ENCODE results near the gene NUDT21. TPM values are rescaled to one million over a fixed set of nuclear protein-coding genes. Genes with fewer than 3 reads are reported as not detected.

Gene NUDT21
- total RNA-seq, 1 donor from 2014 or later = 141 TPM

DNA sequence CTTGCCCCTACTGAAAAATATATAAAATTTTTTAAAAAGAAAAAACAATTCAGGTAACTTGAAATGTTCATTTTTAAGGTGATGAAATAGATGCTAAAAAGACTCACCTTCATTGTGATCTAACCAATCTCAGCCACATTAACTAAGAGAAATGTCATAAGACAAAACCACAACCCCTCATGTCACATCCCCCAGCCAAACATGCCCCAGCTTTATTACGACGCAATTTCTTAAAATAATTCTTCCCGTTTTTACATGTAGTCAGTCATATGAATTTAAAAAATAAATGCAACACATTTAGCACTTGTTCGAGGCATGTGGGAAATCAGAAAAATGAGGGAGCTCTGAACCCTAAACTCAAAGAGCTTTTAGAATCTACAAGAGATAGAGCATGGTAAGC is 35.3 kb downstream of the NUDT21 start:
- H3K27ac Mint-ChIP-seq = no peak overlapping the region
- H3K9me3 Mint-ChIP-seq = no peaks in the 10 kb centered on the region
- H3K4me3 Mint-ChIP-seq = no peak overlapping the region
- peaks cover 17% of the 10 kb centered on the region for H3K36me3 Mint-ChIP-seq
- TF ChIP-seq, protein P1, sequence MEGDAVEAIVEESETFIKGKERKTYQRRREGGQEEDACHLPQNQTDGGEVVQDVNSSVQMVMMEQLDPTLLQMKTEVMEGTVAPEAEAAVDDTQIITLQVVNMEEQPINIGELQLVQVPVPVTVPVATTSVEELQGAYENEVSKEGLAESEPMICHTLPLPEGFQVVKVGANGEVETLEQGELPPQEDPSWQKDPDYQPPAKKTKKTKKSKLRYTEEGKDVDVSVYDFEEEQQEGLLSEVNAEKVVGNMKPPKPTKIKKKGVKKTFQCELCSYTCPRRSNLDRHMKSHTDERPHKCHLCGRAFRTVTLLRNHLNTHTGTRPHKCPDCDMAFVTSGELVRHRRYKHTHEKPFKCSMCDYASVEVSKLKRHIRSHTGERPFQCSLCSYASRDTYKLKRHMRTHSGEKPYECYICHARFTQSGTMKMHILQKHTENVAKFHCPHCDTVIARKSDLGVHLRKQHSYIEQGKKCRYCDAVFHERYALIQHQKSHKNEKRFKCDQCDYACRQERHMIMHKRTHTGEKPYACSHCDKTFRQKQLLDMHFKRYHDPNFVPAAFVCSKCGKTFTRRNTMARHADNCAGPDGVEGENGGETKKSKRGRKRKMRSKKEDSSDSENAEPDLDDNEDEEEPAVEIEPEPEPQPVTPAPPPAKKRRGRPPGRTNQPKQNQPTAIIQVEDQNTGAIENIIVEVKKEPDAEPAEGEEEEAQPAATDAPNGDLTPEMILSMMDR (IDR thresholded peaks at IDR 0.05; ENCODE audit: unreplicated experiment) = no peak
- H3K27me3 Mint-ChIP-seq (ENCODE audit: low read depth) = no peaks in the 10 kb centered on the region
- no peak for DNase-seq (ENCODE audit: low spot score in 2 of 2, unreplicated experiment in 2 of 2)
- H3K4me1 Mint-ChIP-seq = peaks cover 8% of the 10 kb centered on the region

DNA sequence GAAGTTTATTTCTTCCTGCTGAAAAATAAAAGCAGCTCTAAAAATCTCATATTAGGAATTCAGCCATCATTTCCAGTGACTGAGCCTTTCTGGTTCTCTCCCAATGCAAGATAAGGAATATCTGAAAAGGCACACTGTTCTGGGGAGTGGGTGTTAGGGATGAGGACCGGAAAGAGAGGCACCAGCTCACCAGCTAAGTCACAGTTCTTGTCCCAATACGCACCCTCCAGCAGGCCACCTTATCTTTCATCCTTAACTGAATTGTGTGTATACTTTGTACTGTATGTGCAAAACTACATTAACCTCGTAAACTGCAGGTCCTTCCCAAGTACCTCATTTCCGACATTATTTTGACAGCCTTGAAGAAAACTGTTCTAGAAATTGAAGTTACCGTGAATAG is 36.8 kb downstream of the NUDT21 start:
- Mint-ChIP-seq H3K4me3 (no peak overlapping the region), H3K27ac (peak overlapping the region; percentile 1), H3K9me3 (no peaks in the 10 kb centered on the region), H3K27me3 (ENCODE audit: low read depth) (no peaks in the 10 kb centered on the region), H3K36me3 (peaks cover 19% of the 10 kb centered on the region), H3K4me1 (peaks cover 2% of the 10 kb centered on the region)
- TF ChIP-seq, protein P1 (IDR thresholded peaks at IDR 0.05; ENCODE audit: unreplicated experiment) = no peak
- DNase-seq (ENCODE audit: low spot score in 2 of 2, unreplicated experiment in 2 of 2) = no peak

DNA sequence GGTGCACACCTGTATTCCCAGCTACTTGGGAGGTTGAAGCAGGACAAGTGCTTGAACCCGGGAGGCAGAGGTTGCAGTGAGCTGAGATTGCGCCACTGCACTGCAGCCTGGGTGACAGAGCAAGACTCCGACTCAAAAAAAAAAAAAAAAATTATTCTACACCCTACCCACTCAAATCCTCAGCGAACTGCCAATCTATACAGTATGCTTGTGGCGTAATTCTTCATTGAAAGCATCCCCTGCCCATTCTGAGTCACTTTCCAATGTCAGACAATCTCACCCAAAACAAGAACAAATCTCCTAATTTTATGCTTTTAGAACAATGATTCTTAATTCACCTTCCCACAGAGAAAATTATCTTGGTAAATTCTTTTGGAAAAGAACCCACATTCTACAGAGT is 37.8 kb downstream of the NUDT21 start:
- no peaks in the 10 kb centered on the region for H3K27me3 Mint-ChIP-seq (ENCODE audit: low read depth)
- peaks cover 24% of the 10 kb centered on the region for H3K36me3 Mint-ChIP-seq
- no peak overlapping the region for H3K27ac Mint-ChIP-seq
- TF ChIP-seq, protein P1 (IDR thresholded peaks at IDR 0.05; ENCODE audit: unreplicated experiment) = no peak
- H3K9me3 Mint-ChIP-seq = no peaks in the 10 kb centered on the region
- H3K4me1 Mint-ChIP-seq = no peaks in the 10 kb centered on the region
- no peak for DNase-seq (ENCODE audit: low spot score in 2 of 2, unreplicated experiment in 2 of 2)
- H3K4me3 Mint-ChIP-seq = no peak overlapping the region

DNA sequence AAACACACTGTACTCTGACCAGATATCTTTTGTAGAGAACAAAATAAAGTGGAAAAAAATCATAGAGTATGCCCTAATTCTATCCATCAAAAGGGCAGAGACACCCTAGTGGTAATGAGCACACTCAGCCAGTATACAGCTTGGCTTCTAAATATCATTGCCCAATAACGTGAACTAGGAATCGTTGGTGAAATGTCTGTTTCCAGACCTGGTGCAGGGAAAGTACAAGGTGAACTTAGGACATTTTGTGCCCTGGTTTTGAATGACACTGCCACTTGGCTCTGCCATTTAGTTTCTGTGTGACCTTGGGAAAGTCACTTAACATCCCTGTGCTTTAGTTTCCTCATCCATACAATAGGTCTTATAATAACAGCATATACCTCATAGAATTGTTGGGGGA is 39.5 kb downstream of the NUDT21 start:
- no peaks in the 10 kb centered on the region for H3K27me3 Mint-ChIP-seq (ENCODE audit: low read depth)

DNA sequence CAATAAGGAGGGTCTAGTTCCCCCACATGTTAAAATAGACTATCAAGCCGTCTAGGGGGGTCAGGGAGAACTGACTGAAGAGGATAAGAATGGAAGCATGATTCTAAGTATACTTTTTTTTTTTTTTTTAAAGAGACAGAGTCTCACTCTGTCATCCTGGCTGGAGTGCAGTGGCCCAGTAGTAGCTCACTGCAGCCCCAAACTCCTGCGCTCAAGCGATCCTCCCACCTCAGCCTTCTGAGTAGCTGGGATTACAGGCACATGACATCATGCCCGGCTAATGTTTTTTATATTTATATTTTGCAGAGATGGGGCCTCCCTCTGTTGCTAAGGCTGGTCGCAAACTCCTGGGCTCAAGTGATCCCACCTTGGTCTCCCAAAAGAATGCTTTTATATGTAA is 40.0 kb downstream of the NUDT21 start:
- Mint-ChIP-seq H3K36me3 (peaks cover 26% of the 10 kb centered on the region), H3K27ac (no peak overlapping the region), H3K4me1 (no peaks in the 10 kb centered on the region), H3K27me3 (ENCODE audit: low read depth) (no peaks in the 10 kb centered on the region), H3K4me3 (no peak overlapping the region), H3K9me3 (no peaks in the 10 kb centered on the region)
- DNase-seq (ENCODE audit: low spot score in 2 of 2, unreplicated experiment in 2 of 2) = no peak
- TF ChIP-seq, protein P1 (IDR thresholded peaks at IDR 0.05; ENCODE audit: unreplicated experiment) = no peak

More for the DNA sequence above, 39.5 kb downstream of the NUDT21 start:
- no peaks in the 10 kb centered on the region for H3K4me1 Mint-ChIP-seq
- no peak overlapping the region for H3K4me3 Mint-ChIP-seq
- peaks cover 26% of the 10 kb centered on the region for H3K36me3 Mint-ChIP-seq
- DNase-seq (ENCODE audit: low spot score in 2 of 2, unreplicated experiment in 2 of 2) = no peak
- TF ChIP-seq, protein P1 (IDR thresholded peaks at IDR 0.05; ENCODE audit: unreplicated experiment) = no peak
- no peaks in the 10 kb centered on the region for H3K9me3 Mint-ChIP-seq
- H3K27ac Mint-ChIP-seq = no peak overlapping the region

DNA sequence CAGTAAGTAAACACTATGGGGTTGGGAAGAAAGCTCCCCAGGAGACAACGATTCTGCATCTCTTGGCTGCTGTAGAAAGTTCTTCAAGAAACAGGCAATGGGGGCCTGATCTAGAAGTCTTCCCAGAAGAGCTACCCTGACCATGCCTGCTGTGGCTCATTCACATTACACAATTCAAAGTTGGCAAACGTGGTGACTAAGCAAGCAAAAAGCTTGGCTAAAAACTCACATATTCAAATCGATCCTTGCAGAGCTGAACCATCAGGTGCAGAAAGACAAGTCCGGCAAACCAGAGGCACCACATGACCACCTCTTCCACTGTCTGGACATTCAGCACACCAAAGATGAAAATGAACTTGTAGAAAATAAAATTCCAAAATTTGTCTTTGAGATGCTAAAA is 41.9 kb downstream of the NUDT21 start:
- DNase-seq (ENCODE audit: low spot score in 2 of 2, unreplicated experiment in 2 of 2) = no peak
- TF ChIP-seq, protein P1 (IDR thresholded peaks at IDR 0.05; ENCODE audit: unreplicated experiment) = no peak
- no peaks in the 10 kb centered on the region for H3K4me1 Mint-ChIP-seq
- H3K4me3 Mint-ChIP-seq = no peak overlapping the region
- no peak overlapping the region for H3K27ac Mint-ChIP-seq
- H3K9me3 Mint-ChIP-seq = no peaks in the 10 kb centered on the region
- peaks cover 36% of the 10 kb centered on the region for H3K36me3 Mint-ChIP-seq
- no peaks in the 10 kb centered on the region for H3K27me3 Mint-ChIP-seq (ENCODE audit: low read depth)

Data from mesothelial cell of epicardium (in vitro differentiated cells).